Activated CD4-positive, alpha-beta T cell treated with anti-CD3 and anti-CD28 coated beads, Interleukin-2, amount 50 U/mL, for 4 hours (primary cell): ENCODE results near the gene ATP7A.
A peak's percentile ranks its signal among the peaks of the same experiment; 100 is the strongest.
"Not testable (repeated sequence)": the region's sequence is repeated elsewhere in the genome, so short reads cannot be mapped to it uniquely, and the experiment has no call there.

Source experiments
- DNase-seq, 2 experiments: peaks; one replicate each; pipeline ENCODE4 v3.0.0-alpha.2; 2020

ATP7A gene

DNA sequence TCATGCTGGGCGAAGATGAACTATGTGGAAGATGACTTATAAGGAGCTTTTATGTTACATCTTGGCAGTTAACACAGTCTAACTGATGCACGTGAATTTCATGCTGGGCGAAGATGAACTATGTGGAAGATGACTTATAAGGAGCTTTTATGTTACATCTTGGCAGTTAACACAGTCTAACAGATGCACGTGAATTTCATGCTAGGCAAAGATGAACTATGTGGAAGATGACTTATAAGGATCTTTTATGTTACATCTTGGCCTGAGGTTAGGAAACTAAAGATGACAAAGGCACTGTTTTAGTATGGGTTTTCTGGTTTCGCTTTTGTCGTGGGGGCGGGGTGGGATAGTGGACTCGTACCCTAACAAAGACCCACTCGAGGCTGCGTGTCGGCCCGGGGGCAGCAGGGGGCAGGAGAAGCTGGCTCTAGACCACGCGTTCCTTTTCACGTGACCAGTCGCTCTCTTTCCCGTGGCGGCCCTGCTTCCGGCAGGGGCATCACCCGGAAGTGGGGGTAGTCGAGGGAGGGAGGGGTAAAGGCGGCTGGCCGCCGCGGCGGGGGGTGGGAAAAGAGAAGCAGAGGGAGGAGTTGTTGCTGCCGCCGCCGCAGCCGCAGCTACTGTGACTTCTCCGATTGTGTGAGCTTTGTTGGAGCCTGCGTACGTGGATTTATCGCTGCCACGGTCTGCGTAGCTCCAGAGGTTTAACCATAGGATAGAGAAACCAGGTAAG is at the start of gene ATP7A:
Gene ATP7A (plus strand): TSS at position 586 of the 733 bp plus-strand sequence. CDS start 60,949 bp downstream, outside the sequence.
- peak; percentile 90 to 93 for DNase-seq

DNA sequence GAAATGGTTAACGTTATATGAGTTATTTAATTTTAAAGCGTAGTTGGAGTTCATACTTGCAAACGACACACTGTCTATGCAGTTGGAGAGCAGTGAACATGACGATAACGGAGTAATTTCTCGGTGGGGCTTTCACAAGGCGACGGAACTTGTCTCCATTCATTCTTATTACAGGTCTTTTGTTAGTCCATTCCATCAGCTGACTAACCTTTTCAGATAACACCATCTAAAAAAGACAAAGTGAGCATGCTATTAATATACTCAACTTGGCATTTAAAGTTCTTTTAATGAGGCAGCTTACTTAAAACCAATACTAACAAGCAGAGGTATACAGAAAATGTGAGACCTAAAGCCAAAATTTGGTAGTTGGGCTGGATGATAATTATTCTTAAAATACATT is 35.1 kb upstream of the ATP7A start:
- no peak for DNase-seq

DNA sequence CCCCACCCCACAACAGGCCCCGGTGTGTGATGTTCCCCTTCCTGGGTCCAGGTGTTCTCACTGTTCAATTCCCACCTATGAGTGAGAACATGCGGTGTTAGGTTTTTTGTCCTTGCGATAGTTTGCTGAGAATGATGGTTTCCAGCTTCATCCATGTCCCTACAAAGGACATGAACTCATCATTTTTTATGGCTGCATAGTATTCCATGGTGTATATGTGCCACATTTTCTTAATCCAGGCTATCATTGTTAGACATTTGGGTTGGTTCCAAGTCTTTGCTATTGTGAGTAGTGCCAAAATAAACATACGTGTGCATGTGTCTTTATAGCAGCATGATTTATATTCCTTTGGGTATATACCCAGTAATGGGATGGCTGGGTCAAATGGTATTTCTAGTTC is 29.1 kb upstream of the ATP7A start:
- not testable (repeated sequence) for DNase-seq

DNA sequence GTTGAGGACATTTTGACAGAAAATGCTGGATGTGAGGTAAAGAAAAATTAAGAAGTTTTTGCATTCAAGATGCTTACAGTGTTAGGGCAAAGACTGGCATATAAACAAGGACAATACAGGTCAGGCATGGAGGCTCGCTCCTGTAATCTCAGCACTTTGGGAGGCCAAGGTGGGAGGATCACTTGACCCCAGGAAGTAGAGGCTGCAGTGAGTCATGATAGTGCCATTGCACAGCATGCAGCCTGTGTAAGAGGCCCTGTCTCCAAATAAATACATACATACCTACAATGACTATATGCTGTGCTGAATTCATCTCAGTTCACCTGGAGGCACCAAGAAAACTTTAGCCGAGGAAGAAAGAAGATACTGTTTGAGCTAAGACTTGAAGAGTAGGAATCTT is 17.6 kb upstream of the ATP7A start:
- DNase-seq: no peak

DNA sequence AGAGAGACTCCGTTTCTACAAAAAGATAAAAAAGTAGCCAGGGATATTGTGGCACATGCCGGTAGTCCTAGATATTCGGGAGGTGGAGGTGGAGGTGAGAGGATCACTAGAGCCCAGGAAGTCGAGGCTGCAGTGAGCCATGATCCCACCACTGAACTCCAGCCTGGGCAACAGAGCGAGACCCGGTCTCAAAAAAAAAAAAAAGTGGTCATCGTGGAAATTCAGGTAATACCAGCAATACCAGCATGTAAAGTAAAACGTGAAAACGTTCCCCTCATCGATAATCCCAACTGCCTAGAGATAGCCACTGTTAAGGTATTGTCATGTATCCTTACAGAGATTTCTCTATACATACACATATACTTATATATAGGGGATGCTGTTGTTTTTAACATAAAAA is 16.8 kb upstream of the ATP7A start:
- no peak for DNase-seq

DNA sequence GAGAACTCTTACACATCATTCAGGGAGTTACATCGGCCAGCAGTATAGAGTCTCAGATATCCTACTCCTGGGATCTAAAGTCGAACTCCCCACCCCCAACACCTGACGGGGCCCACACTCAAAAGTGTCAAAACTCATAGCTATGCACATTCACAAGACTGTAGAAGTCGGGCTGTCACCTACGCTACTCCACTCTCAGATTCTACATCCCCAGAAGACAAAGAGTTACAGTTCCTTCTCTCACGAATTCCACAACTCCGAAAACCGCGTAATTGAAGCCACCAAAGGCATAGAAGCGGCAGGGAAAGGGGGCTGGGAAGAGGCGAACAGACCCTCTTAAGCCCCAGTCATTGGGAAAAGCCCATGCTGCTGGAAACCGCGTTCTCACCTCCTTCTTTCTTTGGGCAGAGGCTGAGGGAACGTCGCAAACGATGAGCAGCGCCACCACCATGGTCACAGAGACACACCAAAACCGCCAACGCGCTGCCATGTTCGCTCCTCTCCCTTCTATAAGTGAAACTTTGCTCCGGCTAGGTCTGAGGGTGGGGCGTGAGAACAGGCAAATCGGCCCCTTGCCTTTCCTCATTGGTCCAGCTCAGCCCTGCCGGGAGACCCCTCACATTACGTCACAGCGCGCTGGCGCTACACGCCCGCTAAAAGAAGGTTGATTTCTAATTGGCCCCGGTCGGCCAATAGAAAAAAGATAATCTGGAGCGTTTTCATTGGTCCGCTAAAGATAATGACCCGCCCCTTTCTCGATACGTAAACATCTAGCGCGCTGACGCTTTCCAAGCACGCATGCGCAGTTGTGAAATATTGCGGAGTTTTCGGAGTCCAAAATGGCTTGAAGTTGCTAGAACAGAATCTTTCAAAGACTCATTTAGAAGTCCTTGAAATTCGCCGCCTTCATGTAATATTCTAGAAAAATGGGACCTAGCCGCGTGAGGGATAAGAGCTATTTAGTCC is 15.3 kb upstream of the ATP7A start, which contains the start of gene MAGT1:
Gene MAGT1 (minus strand): TSS at position 515 of the 966 bp plus-strand sequence. CDS start 25 bp downstream, at position 490.
- DNase-seq: peak; percentile 82 to 88

DNA sequence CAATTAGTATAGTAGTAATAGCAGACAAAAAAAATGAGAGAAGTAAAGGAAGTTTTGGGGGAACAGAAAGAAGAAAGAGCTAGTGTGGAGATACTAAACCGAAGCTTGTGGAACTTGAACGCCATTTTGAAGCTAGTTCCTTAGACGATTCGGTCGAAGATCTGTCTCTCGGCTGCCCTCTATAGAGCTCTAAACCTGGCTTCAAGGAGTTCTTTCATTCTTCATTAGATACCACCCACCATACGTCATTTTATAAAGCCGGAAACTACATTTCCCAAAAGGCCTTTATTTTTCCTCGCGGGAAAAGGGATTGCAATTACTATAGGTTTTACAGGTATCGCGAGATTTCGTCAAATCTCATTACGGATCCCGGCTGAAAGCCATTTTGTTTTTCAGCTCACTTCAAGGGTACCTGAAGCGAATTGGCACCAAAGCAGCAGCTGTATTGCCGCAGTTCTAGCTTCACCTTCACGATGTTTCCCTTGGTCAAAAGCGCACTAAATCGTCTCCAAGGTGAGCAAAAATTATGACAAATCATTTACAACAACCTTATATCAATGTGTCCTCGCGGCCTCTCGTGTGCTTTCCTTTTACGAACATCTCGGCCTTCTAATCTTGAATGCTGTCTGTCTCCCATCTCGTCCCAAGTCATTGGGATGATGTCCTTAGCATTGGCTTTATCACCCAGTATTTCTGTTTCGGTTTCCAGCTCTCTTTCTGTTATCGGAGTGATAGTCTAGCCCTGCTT is 11.2 kb upstream of the ATP7A start, which contains the start of gene COX7B:
Gene COX7B (plus strand): TSS at position 388 of the 748 bp plus-strand sequence. CDS start 86 bp downstream, at position 474.
- DNase-seq: peak; percentile 39 to 42

DNA sequence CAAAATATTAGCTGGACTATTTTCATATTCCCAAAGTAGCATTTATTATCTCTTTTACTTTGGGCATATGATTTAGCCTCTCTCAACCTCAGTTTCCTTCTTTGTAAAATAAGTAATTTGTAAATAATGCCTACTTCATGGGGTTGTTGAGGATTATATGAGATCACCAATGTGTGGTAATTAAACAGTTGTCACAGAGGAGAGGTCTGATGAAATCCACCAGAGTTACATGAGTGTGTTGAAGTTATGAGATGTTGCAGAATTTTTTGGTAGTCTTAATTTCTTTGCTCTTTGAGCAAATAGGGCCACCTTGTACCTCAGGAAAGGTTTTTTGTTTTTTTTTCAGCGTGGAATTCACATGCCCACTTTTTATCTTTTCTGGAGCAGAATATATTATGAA is 9.8 kb upstream of the ATP7A start:
- DNase-seq: no peak

DNA sequence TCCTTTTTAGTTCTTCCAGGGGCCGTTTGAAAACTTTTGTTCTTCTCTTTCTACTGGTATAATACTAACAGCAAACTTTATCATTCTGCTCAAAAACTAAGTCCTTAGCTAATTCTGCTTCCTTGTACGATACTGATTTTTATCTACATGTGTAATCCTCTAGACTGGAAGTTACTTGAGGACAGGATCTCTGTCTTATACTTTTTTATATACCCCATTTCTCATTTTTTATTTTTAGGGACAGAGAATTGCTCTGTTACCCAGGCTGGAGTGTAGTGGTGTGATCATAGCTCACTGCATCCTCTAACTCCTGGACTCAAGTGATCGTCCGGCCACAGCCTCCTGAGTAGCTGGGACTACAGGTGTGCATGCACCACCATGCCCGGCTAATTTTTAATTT is 9.0 kb upstream of the ATP7A start:
- DNase-seq: no peak

DNA sequence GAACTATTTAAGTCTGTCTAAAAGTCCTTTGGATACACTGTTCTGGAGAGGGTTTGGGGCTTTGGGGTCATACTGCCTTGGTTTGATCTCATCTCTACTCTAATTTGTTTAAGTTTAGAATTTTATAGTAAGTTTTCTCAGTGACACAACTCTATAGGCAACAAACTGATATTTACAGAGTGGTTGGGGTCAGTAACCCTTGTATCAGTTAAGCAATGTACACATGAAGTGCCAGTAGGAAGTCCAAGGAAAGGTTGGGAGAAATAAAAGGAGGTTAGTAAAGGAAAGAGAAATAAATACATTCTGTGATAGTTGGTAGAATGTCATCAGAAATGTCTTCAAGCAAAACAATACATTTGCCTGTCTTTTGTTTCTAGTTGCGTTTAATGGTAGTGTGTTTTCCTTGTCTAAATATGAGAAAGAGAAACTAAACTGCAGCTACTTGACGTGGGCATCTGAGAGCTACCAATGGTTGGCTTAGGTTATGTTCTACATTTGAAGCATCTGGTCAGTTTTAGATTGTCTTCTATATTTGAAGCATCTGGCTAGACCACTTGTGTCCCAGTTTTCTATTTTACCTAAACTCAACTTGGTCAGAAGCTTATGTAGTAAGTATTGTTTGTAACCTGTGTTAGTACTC is 6.9 kb downstream of the ATP7A start:
- no peak for DNase-seq

DNA sequence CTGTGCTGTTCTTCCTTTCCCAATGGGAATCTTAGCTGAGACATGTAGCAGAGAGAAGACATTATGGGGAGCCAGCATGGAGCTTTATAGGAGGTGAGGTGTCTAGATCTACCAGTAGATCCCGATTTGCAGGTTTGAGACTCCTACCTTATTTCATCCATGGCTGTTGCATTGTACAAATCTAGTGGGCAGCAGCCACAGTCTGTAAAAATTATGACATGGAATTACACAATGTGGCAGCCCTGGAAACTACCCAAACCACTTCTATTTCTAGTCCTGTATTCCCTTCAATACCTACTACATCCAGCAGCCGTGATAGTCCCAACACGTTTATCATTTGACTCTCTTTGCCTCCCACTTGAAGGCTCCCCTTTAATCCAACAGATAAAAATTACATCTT is 8.1 kb downstream of the ATP7A start:
- DNase-seq: no peak

DNA sequence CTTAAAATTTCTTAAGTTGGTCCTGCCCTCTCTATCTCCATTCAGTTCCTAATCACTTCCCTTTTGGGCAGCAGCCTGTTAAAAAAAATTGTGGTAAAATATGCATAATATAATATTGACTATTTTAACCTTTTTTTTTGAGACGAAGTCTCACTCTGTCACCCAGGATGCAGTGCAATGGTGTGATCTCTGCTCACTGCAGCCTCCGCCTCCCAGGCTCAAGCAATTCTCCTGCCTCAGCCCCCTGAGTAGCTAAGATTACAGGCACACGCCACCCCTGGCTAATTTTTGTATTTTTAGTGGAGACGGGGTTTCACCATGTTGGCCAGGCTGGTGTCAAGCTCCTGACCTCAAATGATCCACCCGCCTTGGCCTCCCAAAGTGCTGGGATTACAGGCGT is 8.9 kb downstream of the ATP7A start:
- DNase-seq: not testable (repeated sequence)

DNA sequence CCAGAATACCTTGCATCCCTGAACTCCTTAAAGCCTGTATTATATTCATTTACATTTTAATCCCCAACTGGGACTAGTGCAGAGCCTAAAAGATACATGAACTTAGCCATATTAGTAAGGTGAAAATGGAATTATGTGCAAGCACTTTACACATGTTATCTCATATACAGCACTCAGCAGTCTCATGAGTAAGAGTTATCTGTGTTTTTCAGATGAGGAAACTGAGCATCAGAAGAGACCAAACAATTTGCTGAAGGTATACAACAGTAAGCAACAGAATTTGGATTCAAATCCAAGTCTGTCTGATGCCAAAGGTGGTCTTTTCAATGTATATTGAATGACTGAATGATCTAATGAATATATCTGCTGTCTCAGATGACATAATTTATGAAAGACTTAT is 12.3 kb downstream of the ATP7A start:
- DNase-seq: no peak

DNA sequence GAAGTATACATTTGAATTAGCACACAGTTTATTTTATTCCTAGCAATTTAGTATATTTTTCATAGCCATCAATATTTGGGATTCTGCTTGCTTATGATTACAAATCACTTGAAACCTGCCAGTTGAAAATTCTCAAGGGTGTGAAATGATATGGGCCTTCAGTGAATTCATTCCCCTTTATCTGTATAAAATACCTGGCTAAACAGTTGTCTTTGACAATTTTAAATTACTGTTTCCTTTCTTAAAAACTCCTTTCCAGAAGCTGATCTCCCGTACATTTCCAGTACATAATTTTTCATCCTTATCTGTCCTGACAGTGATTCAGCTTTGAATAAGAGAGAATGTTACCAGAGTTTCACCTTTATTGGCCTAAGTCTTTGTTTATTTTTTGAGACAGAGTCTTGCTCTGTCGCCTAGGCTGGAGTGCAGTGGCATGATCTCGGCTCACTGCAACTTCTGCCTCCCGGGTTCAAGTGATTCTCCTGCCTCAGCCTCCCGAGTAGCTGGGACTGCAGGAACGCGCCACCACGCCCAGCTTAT is 13.9 kb downstream of the ATP7A start:
- DNase-seq: no peak

DNA sequence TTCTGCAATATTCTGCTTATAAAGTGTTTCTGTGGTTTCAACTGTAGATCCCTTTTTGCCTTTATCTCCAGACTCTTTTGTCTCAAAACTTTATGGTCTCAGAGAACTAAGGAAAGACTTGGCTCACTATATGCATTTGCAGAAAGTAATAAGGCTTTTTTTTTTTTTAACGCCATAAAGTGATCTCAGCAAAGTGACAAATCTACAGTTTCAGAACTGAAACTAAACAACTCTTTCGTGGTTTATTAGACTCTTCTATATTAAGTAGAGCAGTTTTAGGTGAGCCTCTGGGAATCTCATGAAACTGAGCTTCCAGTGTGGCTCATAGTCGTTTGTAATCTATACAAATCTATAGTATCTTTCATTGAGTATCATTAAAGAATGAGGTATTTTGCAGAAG is 15.3 kb downstream of the ATP7A start:
- no peak for DNase-seq

DNA sequence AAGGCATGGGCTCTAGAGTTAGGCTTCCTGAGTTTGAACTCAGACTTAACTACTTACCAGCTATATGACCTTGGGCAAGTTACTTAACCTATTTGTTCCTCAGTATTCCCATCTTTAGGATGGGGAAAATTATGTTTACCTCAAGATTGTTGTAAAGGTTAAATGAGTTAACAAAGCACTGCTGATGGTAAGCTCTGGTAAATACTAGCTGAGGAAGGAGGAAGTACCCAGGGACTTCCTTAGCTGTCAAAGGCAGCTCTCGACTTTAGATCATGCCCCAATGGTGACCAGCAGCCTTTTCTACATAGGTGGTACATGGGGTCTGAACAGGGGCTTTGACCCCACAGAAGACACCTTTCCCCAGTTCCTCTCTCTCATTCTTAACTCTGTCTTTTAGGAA is 20.1 kb downstream of the ATP7A start:
- no peak for DNase-seq

DNA sequence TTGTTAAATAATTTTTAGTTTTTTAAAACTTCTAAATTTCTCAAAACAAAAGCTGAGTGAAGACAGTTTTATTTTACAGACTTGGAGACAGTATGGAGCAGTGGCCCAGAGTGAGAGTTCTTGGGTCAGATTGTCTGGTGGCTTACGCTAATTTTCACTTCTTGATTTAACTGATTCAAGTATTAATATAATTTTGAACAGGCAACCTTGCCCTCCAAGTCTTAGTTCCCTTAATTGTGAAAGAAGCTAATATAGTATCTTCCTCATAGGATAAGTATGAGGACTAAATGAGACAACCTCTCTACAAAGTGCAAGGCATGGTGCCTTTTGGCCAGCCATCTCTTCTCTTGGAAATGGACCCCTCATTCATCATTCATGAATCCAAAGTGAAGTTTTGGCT is 25.4 kb downstream of the ATP7A start:
- no peak for DNase-seq

DNA sequence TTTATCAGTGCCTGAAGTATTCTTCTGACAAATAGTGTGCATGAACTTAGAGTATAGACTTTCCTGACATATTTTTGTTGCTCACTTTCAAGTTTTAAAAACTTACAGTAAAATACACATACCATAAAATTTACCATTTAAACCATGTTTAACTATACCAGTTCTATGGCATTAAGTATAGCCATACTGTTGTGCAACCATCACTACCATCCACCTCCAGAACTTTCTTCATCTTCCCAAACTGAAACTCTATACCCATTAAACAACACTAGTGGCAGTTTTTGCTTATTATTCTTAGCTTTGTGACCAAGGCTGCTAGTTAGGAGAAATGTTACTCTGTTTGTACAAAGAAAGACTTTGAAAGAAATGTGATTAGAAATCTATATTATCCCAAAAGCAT is 25.8 kb downstream of the ATP7A start:
- DNase-seq: no peak

DNA sequence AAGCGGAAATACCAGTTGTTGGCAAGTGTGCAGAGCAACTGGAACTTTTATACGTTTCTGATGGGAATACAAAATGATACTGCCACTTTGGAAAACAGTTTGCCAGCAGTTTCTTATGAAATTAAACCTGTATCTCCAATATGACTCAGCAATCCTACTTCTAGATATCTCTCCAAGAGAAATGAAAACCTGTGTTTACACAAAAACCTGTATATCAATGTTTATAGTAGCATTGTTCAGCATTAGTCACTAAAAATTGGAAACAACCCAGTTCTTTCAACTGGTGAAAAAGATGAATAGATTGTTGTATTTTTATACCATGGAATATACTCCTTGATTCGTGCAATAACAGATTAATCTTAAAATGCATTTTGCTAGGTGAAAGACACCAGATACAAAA is 26.8 kb downstream of the ATP7A start:
- DNase-seq: no peak

DNA sequence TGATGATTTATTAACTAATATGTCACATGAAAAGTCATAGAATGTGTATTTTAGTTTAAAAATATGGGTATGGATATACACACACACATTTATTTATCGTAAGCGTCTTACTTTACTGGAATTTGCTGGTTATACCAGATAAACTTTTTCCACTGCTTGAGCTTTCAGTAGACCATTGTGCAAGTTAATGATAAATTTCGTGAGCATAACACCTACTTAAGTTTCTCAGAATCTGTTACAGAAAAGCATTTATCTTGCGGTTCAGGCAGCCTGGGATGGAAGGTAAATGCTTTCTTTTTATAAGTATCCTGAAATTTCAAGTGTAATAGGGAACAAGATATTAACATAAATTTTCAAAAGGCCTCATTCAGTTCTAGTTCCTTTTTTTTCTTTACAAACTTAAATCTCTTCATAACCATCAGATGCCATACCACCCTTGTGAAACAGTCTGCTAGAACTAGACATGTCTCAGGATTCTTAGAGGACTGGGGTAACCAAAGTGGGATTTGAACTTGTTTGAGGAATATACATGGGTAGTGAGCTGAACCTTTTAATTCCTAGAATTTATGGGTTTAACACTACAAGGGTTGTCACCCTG is 27.7 kb downstream of the ATP7A start:
- no peak for DNase-seq

DNA sequence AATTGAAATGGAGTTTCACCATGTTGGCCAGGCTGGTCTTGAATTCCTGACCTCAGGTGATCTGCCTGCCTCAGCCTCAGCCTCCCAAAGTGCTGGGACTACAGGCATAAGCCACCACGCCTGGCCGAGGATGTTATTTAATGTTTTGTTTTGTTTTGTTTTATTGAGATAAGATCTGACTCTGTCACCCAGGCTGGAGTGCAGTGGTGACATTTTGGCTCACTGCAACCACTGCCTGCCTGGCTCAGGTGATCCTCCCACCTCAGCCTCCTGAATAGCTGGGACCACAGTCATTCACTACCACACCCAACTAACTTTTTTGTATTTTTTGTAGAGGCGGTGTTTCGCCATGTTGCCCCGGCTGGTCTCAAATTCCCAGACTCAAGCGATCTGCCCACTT is 34.5 kb downstream of the ATP7A start:
- not testable (repeated sequence) for DNase-seq
